Astrocyte (in vitro differentiated cells and primary cell): ENCODE data around the gene FBLN1. TPM values are rescaled to one million over a fixed set of nuclear protein-coding genes. Genes with fewer than 3 reads are reported as not detected.

ENCODE experiments used
- DNase-seq: peaks from one replicate; pipeline ENCODE4 v3.0.0-alpha.2; 2010; ENCODE audit warnings: low read depth
- FAIRE-seq: peaks from 2 replicates; lab custom pipeline; 2011; peaks lifted over from hg19 to GRCh38; lab: Jason Lieb, UNC
- H2AFZ ChIP-seq: 2 replicates; pipeline ENCODE4 v1.6.0; 2012; ENCODE audit warnings: low read depth, low read length, inconsistent platforms
- H3K27ac ChIP-seq: 2 replicates; pipeline ENCODE4 v1.5.1; 2011; ENCODE audit warnings: low read depth, low read length, inconsistent platforms
- H3K27me3 ChIP-seq: 2 replicates; pipeline ENCODE4 v1.6.0; 2011; ENCODE audit warnings: low read length, inconsistent platforms; ENCODE audit not compliant: insufficient read depth
- H3K36me3 ChIP-seq: 2 replicates; pipeline ENCODE4 v1.5.1; 2011; ENCODE audit warnings: low read length, inconsistent platforms; ENCODE audit not compliant: insufficient read depth
- H3K4me1 ChIP-seq: 2 replicates; pipeline ENCODE4 v1.5.1; 2011; ENCODE audit warnings: low read length, inconsistent platforms; ENCODE audit not compliant: insufficient read depth
- H3K4me2 ChIP-seq: 2 replicates; pipeline ENCODE4 v1.6.0; 2012; ENCODE audit warnings: low read length, inconsistent platforms
- H3K4me3 ChIP-seq: 2 replicates; pipeline ENCODE4 v1.5.1; 2011; ENCODE audit warnings: low read depth, mild to moderate bottlenecking, low read length, inconsistent platforms; ENCODE audit not compliant: insufficient read depth
- H3K79me2 ChIP-seq: 2 replicates; pipeline ENCODE4 v1.6.0; 2012; ENCODE audit warnings: mild to moderate bottlenecking, low read length, inconsistent platforms; ENCODE audit not compliant: insufficient read depth
- H3K9ac ChIP-seq: 2 replicates; pipeline ENCODE4 v1.6.0; 2012; ENCODE audit warnings: mild to moderate bottlenecking, low read length, inconsistent platforms
- H3K9me3 ChIP-seq: 2 replicates; pipeline ENCODE4 v1.5.1; 2012; ENCODE audit warnings: low read depth, mild to moderate bottlenecking, low read length, inconsistent platforms; ENCODE audit not compliant: insufficient read depth
- H4K20me1 ChIP-seq: 2 replicates; pipeline ENCODE4 v1.6.0; 2012; ENCODE audit warnings: low read length, inconsistent platforms; ENCODE audit not compliant: insufficient read depth
- H3K27ac Mint-ChIP-seq: one replicate; pipeline ENCODE4 v1.8.0; 2021; ENCODE audit warnings: mild to moderate bottlenecking, mixed read lengths; ENCODE audit not compliant: unreplicated experiment
- H3K27me3 Mint-ChIP-seq: one replicate; pipeline ENCODE4 v1.8.0; 2021; ENCODE audit warnings: low read depth, mixed read lengths; ENCODE audit not compliant: unreplicated experiment
- H3K36me3 Mint-ChIP-seq: one replicate; pipeline ENCODE4 v1.8.0; 2021; ENCODE audit warnings: low read depth, mixed read lengths; ENCODE audit not compliant: unreplicated experiment
- H3K4me1 Mint-ChIP-seq: one replicate; pipeline ENCODE4 v1.8.0; 2021; ENCODE audit warnings: low read depth, mixed read lengths; ENCODE audit not compliant: unreplicated experiment
- H3K4me3 Mint-ChIP-seq: one replicate; pipeline ENCODE4 v1.8.0; 2021; ENCODE audit warnings: mild to moderate bottlenecking, moderate library complexity, mixed read lengths; ENCODE audit not compliant: unreplicated experiment
- H3K9me3 Mint-ChIP-seq: one replicate; pipeline ENCODE4 v1.8.0; 2021; ENCODE audit warnings: mild to moderate bottlenecking, mixed read lengths; ENCODE audit not compliant: unreplicated experiment
- CTCF ChIP-seq: IDR thresholded peaks from 2 replicates; pipeline ENCODE4 v1.5.1; 2011; ENCODE audit warnings: low read depth, mild to moderate bottlenecking, inconsistent platforms, low read length, moderate library complexity; ENCODE audit not compliant: insufficient read depth
- EZH2 ChIP-seq: IDR thresholded peaks from 2 replicates; pipeline ENCODE4 v1.6.1; 2012; ENCODE audit warnings: mild to moderate bottlenecking, low read length, inconsistent platforms; ENCODE audit not compliant: insufficient read depth
- total RNA-seq: library from RNA; stranded (reverse); gene quantifications from 2 replicates; pipeline ENCODE4 v1.2.1, GENCODE V29; 2021

Gene FBLN1
- total RNA-seq, 1 donor from 2014 or later = 69.2 TPM

DNA sequence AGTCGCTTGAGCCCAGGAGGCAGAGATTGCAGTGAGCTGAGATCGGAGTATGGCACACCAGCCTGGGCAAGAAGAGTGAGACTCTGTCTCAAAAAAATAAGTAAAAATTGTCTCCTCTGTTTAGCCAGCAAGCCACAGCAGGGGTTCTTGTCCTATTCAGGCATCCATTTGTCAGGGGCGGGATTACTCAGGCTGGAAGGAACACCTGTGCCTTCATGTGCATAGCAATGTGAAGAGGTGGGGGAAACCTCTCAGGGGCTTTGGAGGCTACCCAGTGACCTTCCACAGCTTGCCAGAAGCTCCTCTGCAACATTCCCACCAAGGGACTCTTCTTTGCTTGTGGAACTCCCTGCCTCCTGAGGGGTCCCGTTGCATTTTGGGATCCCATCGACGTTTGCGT is 63.3 kb downstream of the FBLN1 start:
- H3K4me3 ChIP-seq = no peak overlapping the region
- no peaks in the 10 kb centered on the region for H4K20me1 ChIP-seq
- no peaks in the 10 kb centered on the region for H3K79me2 ChIP-seq
- H3K4me3 Mint-ChIP-seq = no peak overlapping the region
- no peaks in the 10 kb centered on the region for H3K9me3 ChIP-seq
- no peak overlapping the region for H3K9ac ChIP-seq
- FAIRE-seq = no peak
- no peak overlapping the region for H2AFZ ChIP-seq
- H3K27me3 Mint-ChIP-seq = peaks cover 21% of the 10 kb centered on the region
- H3K9me3 Mint-ChIP-seq = peaks cover 27% of the 10 kb centered on the region
- DNase-seq = no peak
- H3K36me3 ChIP-seq = no peaks in the 10 kb centered on the region
- no peak overlapping the region for H3K27ac ChIP-seq
- H3K4me2 ChIP-seq = no peak overlapping the region
- no peaks in the 10 kb centered on the region for H3K4me1 ChIP-seq
- H3K27me3 ChIP-seq = no peaks in the 10 kb centered on the region
- peaks cover 25% of the 10 kb centered on the region for H3K36me3 Mint-ChIP-seq
- TF ChIP-seq CTCF (no peak), EZH2 (no peak)
- H3K27ac Mint-ChIP-seq = no peak overlapping the region
- H3K4me1 Mint-ChIP-seq = no peaks in the 10 kb centered on the region

DNA sequence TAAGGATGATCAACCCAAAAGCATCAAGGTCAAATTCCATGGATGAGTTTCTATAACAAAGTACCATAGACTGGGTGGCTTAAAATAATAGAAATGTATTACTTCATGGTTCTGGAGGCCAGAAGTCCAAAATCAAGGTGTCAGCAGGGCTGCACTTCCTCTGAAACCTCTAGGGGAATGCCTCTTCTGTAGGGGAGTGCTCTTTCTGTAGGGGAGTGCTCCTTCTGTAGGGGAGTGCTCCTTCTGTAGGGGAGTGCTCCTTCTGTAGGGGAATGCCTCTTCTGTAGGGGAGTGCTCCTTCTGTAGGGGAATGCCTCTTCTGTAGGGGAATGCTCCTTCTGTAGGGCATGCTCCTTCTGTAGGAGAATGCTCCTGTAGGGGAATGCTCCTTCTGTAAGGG is 65.5 kb downstream of the FBLN1 start:
- H3K27ac ChIP-seq = no peak overlapping the region
- no peaks in the 10 kb centered on the region for H3K4me1 Mint-ChIP-seq
- no peak overlapping the region for H3K27ac Mint-ChIP-seq
- H3K4me3 Mint-ChIP-seq = no peak overlapping the region
- H3K9ac ChIP-seq = no peak overlapping the region
- H3K4me2 ChIP-seq = no peak overlapping the region
- DNase-seq (no peak), FAIRE-seq (no peak)
- H3K4me1 ChIP-seq = no peaks in the 10 kb centered on the region
- H3K27me3 Mint-ChIP-seq = peaks cover 21% of the 10 kb centered on the region
- H4K20me1 ChIP-seq = no peaks in the 10 kb centered on the region
- TF ChIP-seq CTCF = no peak
- TF ChIP-seq EZH2 = no peak
- H3K36me3 Mint-ChIP-seq = peaks cover 12% of the 10 kb centered on the region
- H3K79me2 ChIP-seq = no peaks in the 10 kb centered on the region
- peaks cover 20% of the 10 kb centered on the region for H3K9me3 Mint-ChIP-seq
- peaks cover 4% of the 10 kb centered on the region for H3K9me3 ChIP-seq
- H2AFZ ChIP-seq = no peak overlapping the region
- no peak overlapping the region for H3K4me3 ChIP-seq
- H3K36me3 ChIP-seq = no peaks in the 10 kb centered on the region
- no peaks in the 10 kb centered on the region for H3K27me3 ChIP-seq

- H3K36me3 ChIP-seq = no peaks in the 10 kb centered on the region
- H3K27me3 ChIP-seq = no peaks in the 10 kb centered on the region
- Mint-ChIP-seq H3K4me3 (no peak overlapping the region), H3K36me3 (peaks cover 4% of the 10 kb centered on the region), H3K4me1 (no peaks in the 10 kb centered on the region), H3K27ac (no peak overlapping the region), H3K27me3 (peaks cover 13% of the 10 kb centered on the region), H3K9me3 (peaks cover 17% of the 10 kb centered on the region)
- no peak overlapping the region for H3K9ac ChIP-seq
- peaks cover 4% of the 10 kb centered on the region for H3K9me3 ChIP-seq
- no peak overlapping the region for H3K4me3 ChIP-seq
- H2AFZ ChIP-seq = no peak overlapping the region
- no peak overlapping the region for H3K4me2 ChIP-seq
- FAIRE-seq = no peak
- no peak overlapping the region for H3K27ac ChIP-seq
- no peaks in the 10 kb centered on the region for H3K79me2 ChIP-seq
- TF ChIP-seq CTCF = no peak
- no peak for TF ChIP-seq EZH2
- no peaks in the 10 kb centered on the region for H3K4me1 ChIP-seq
- no peaks in the 10 kb centered on the region for H4K20me1 ChIP-seq
- DNase-seq = no peak
These were observed 68.4 kb downstream of the FBLN1 start for GRCh38 chr22:45571089-45571488.
